Mesenchymal stem cell (in vitro differentiated cells and primary cell): ENCODE results near the gene ERCC6L2.

Source experiments
- DNase-seq: peaks from one replicate; pipeline ENCODE4 v3.0.0-alpha.2; 2013
- H2AFZ ChIP-seq: one replicate; pipeline ENCODE4 v1.6.1; 2013; ENCODE audit warnings: low read depth, mild to moderate bottlenecking, control low read depth, inconsistent platforms, low read length, moderate library complexity
- H2AK5ac ChIP-seq: 2 replicates; pipeline ENCODE4 v1.6.1; 2013; ENCODE audit warnings: low read length, moderate library complexity, mild to moderate bottlenecking, inconsistent platforms; ENCODE audit not compliant: severe bottlenecking
- H2BK120ac ChIP-seq: one replicate; pipeline ENCODE4 v1.6.1; 2013; ENCODE audit warnings: low read depth, mild to moderate bottlenecking, inconsistent platforms, low read length, moderate library complexity
- H2BK12ac ChIP-seq, 2 experiments: one replicate each; pipeline ENCODE4 v1.6.1; 2013; ENCODE audit warnings: inconsistent platforms in 2 of 2, low read length in 2 of 2, mild to moderate bottlenecking in 2 of 2, moderate library complexity in 2 of 2, control low read depth in 1 of 2
- H2BK15ac ChIP-seq: one replicate; pipeline ENCODE4 v1.6.1; 2013; ENCODE audit warnings: mild to moderate bottlenecking, low read depth, inconsistent platforms; ENCODE audit not compliant: poor library complexity, severe bottlenecking
- H2BK5ac ChIP-seq: 2 replicates; pipeline ENCODE4 v1.6.1; 2013; ENCODE audit warnings: low read depth, mild to moderate bottlenecking, low read length, control low read depth, inconsistent platforms; ENCODE audit not compliant: poor library complexity, severe bottlenecking
- H3K14ac ChIP-seq, 2 experiments: one replicate each; pipeline ENCODE4 v1.6.1; 2013; ENCODE audit warnings: inconsistent platforms in 2 of 2, low read length in 2 of 2, control low read depth in 1 of 2, mild to moderate bottlenecking in 1 of 2, moderate library complexity in 1 of 2
- H3K18ac ChIP-seq, 2 experiments: one replicate each; pipeline ENCODE4 v1.6.1; 2013; ENCODE audit warnings: inconsistent platforms in 2 of 2, low read length in 2 of 2, control low read depth in 1 of 2, low read depth in 1 of 2, mild to moderate bottlenecking in 1 of 2
- H3K23ac ChIP-seq, 2 experiments: one replicate each; pipeline ENCODE4 v1.6.1; 2013; ENCODE audit warnings: inconsistent platforms in 2 of 2, low read length in 2 of 2, mild to moderate bottlenecking in 2 of 2, moderate library complexity in 2 of 2, control low read depth in 1 of 2
- H3K27ac ChIP-seq: 2 replicates; pipeline ENCODE4 v1.5.1; 2013; ENCODE audit warnings: mild to moderate bottlenecking, moderate library complexity, low read length, control low read depth, inconsistent platforms; ENCODE audit not compliant: poor library complexity, severe bottlenecking
- H3K27me3 ChIP-seq, 2 experiments: 2 replicates each; pipeline versions ENCODE4 v1.6.1 to v1.7.0; 2013; ENCODE audit warnings: low read length in 2 of 2, mild to moderate bottlenecking in 2 of 2, moderate library complexity in 2 of 2, control low read depth in 1 of 2, inconsistent platforms in 1 of 2; ENCODE audit not compliant: control insufficient read depth in 1 of 2, insufficient read depth in 1 of 2
- H3K36me3 ChIP-seq, 2 experiments: 2 replicates each; pipeline versions ENCODE4 v1.6.1 to v1.7.0; 2013; ENCODE audit warnings: low read length in 2 of 2, control low read depth in 1 of 2, inconsistent platforms in 1 of 2, low read depth in 1 of 2, mild to moderate bottlenecking in 1 of 2; ENCODE audit not compliant: insufficient read depth in 2 of 2, control insufficient read depth in 1 of 2
- H3K4ac ChIP-seq, 2 experiments: one replicate each; pipeline ENCODE4 v1.6.1; 2013; ENCODE audit warnings: inconsistent platforms in 2 of 2, low read length in 2 of 2, mild to moderate bottlenecking in 2 of 2, moderate library complexity in 2 of 2, control low read depth in 1 of 2, low read depth in 1 of 2
- H3K4me1 ChIP-seq: 2 replicates; pipeline ENCODE4 v1.6.1; 2013; ENCODE audit warnings: low read depth, low read length, control low read depth; ENCODE audit not compliant: control insufficient read depth, insufficient read depth
- H3K4me2 ChIP-seq: 2 replicates; pipeline ENCODE4 v1.6.1; 2013; ENCODE audit warnings: low read length, mild to moderate bottlenecking, inconsistent platforms; ENCODE audit not compliant: poor library complexity, severe bottlenecking
- H3K4me3 ChIP-seq, 2 experiments: 2 replicates each; pipeline versions ENCODE4 v1.5.1 to v1.7.0; 2013; ENCODE audit warnings: low read length in 2 of 2, mild to moderate bottlenecking in 2 of 2, control low read depth in 1 of 2, low read depth in 1 of 2; ENCODE audit not compliant: insufficient read depth in 1 of 2
- H3K79me1 ChIP-seq: replicated peaks from 2 replicates; pipeline ENCODE4 v1.6.1; 2013; ENCODE audit warnings: mild to moderate bottlenecking, control low read depth, low read length, inconsistent platforms; ENCODE audit not compliant: poor library complexity, severe bottlenecking
- H3K9ac ChIP-seq: 2 replicates; pipeline ENCODE4 v1.7.0; 2013; ENCODE audit warnings: mild to moderate bottlenecking, low read length, moderate library complexity
- H3K9me3 ChIP-seq: 2 replicates; pipeline ENCODE4 v1.7.0; 2013; ENCODE audit warnings: mild to moderate bottlenecking, low read length; ENCODE audit not compliant: control insufficient read depth
- H4K8ac ChIP-seq: one replicate; pipeline ENCODE4 v1.6.1; 2013; ENCODE audit warnings: inconsistent platforms, mild to moderate bottlenecking, low read length, moderate library complexity
- H4K91ac ChIP-seq: one replicate; pipeline ENCODE4 v1.6.1; 2013; ENCODE audit warnings: mild to moderate bottlenecking, low read length, inconsistent platforms
- WGBS: methylation state at CpG from one replicate; pipeline ENCODE4 v1.1.7; 2013; ENCODE audit warnings: mixed read lengths; 5-methylcytosine and 5-hydroxymethylcytosine counted together

ERCC6L2 gene

GRCh38 chr9:95947118-95947517 lies 71.6 kb downstream of the ERCC6L2 start:
- Histone ChIP-seq H3K4ac (no peak overlapping the region), H3K18ac (no peak overlapping the region), H3K36me3 (peaks cover 6 to 74% of the 10 kb centered on the region in 2 experiments), H2BK12ac (no peak overlapping the region), H2AFZ (no peak overlapping the region), H2AK5ac (no peak overlapping the region), H2BK15ac (no peak overlapping the region), H3K79me1 (no peaks in the 10 kb centered on the region), H4K8ac (no peak overlapping the region), H2BK5ac (no peak overlapping the region), H3K4me1 (no peaks in the 10 kb centered on the region), H4K91ac (no peak overlapping the region), H3K27me3 (no peaks in the 10 kb centered on the region), H3K4me3 (no peak overlapping the region), H3K9ac (no peak overlapping the region), H3K9me3 (peaks cover 41% of the 10 kb centered on the region), H3K4me2 (no peak overlapping the region), H2BK120ac (no peak overlapping the region), H3K14ac (no peak overlapping the region), H3K23ac (no peak overlapping the region), H3K27ac (no peak overlapping the region)
- DNase-seq: no peak
- WGBS: no CpG with 5 or more reads among the region's 1 CpG

DNA sequence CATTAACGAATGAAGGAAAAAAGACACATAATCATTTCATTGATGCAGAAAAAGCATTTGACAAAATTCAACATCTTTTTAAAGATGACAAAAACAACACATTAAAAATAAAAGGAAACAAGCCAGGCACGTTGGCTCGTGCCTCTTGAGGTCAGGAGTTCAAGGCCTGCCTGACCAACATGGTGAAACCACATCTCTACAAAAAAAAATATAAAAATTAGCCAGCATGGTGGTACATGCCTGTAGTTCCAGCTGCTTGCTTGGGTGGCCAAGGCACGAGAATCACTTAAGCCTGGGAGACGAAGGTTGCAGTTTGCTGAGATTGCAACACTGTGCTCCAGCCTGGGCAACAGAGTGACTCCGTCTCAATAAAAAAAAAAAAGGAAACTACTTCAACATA lies 77.0 kb downstream of the ERCC6L2 start:
- Histone ChIP-seq H4K8ac (no peak overlapping the region), H3K18ac (no peak overlapping the region), H3K14ac (no peak overlapping the region), H3K4me1 (no peaks in the 10 kb centered on the region), H2AFZ (no peak overlapping the region), H3K4ac (no peak overlapping the region), H3K36me3 (peaks cover 11 to 67% of the 10 kb centered on the region in 2 experiments), H2BK5ac (no peak overlapping the region), H3K4me2 (no peak overlapping the region), H2BK15ac (no peak overlapping the region), H3K23ac (no peak overlapping the region), H4K91ac (no peak overlapping the region), H2AK5ac (no peak overlapping the region), H3K9me3 (peaks cover 27% of the 10 kb centered on the region), H3K4me3 (no peak overlapping the region), H2BK12ac (no peak overlapping the region), H3K9ac (no peak overlapping the region), H3K27ac (no peak overlapping the region), H3K79me1 (no peaks in the 10 kb centered on the region), H2BK120ac (no peak overlapping the region), H3K27me3 (no peaks in the 10 kb centered on the region)
- no peak for DNase-seq
- 95% methylated on average over 5 of the region's 6 CpGs for WGBS

DNA sequence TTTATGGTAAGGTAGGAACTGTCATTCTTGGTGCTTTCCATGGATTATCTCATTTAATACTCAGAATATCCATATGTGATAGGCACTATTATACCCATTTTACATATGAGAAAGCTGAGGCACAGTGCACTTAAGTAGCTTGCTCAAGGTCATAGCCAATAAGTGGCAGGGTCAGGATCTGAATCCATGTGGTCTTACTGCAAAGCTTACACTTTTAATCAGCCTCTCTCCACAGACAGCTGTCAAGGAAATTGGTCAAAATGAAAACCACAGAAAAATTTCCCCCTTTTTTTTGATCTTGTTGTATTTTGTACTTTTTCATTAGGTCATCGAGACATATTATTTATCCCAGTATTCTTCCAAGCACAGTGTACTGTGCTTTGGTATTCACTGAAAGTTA lies 78.5 kb downstream of the ERCC6L2 start:
- Histone ChIP-seq H3K79me1 (no peaks in the 10 kb centered on the region), H4K91ac (no peak overlapping the region), H3K4me2 (no peak overlapping the region), H2AFZ (no peak overlapping the region), H3K14ac (no peak overlapping the region), H3K23ac (no peak overlapping the region), H3K9me3 (peaks cover 12% of the 10 kb centered on the region), H3K36me3 (peaks cover 8 to 54% of the 10 kb centered on the region in 2 experiments), H2AK5ac (no peak overlapping the region), H3K9ac (no peak overlapping the region), H3K4me1 (no peaks in the 10 kb centered on the region), H2BK120ac (no peak overlapping the region), H2BK12ac (no peak overlapping the region), H2BK5ac (no peak overlapping the region), H3K27ac (no peak overlapping the region), H3K27me3 (no peaks in the 10 kb centered on the region), H3K4me3 (no peak overlapping the region), H3K4ac (no peak overlapping the region), H4K8ac (no peak overlapping the region), H2BK15ac (no peak overlapping the region), H3K18ac (no peak overlapping the region)
- WGBS: 100% methylated on average over 1 of the region's 1 CpG
- DNase-seq: no peak

GRCh38 chr9:95954940-95955339 lies 79.4 kb downstream of the ERCC6L2 start:
- 100% methylated on average over 2 of the region's 2 CpGs for WGBS
- Histone ChIP-seq H3K4me1 (no peaks in the 10 kb centered on the region), H3K23ac (no peak overlapping the region), H2BK15ac (no peak overlapping the region), H4K91ac (no peak overlapping the region), H2BK120ac (no peak overlapping the region), H3K79me1 (no peaks in the 10 kb centered on the region), H3K27ac (no peak overlapping the region), H3K9ac (no peak overlapping the region), H3K4ac (no peak overlapping the region), H2BK5ac (no peak overlapping the region), H3K14ac (no peak overlapping the region), H2BK12ac (no peak overlapping the region), H3K18ac (no peak overlapping the region), H3K9me3 (peaks cover 10% of the 10 kb centered on the region), H3K27me3 (no peaks in the 10 kb centered on the region), H2AK5ac (no peak overlapping the region), H3K36me3 (peaks cover 8 to 51% of the 10 kb centered on the region in 2 experiments), H3K4me2 (no peak overlapping the region), H3K4me3 (no peak overlapping the region), H2AFZ (no peak overlapping the region), H4K8ac (no peak overlapping the region)
- DNase-seq: no peak
